GM18499 (cell line): ENCODE data around the gene CCDC88C.
"Not testable (repeated sequence)": the region's sequence is repeated elsewhere in the genome, so short reads cannot be mapped to it uniquely, and the experiment has no call there.

Source experiments
- ATAC-seq: cut with Tn5 transposase; IDR thresholded peaks from one replicate; pipeline ENCODE4 v1.9.1; 2021; ENCODE audit warnings: moderate number of reproducible peaks; ENCODE audit not compliant: insufficient read depth, unreplicated experiment

The CCDC88C gene

GRCh38 chr14:91257328-91258010, 160.2 kb downstream of the CCDC88C start:
- no peak for ATAC-seq

DNA sequence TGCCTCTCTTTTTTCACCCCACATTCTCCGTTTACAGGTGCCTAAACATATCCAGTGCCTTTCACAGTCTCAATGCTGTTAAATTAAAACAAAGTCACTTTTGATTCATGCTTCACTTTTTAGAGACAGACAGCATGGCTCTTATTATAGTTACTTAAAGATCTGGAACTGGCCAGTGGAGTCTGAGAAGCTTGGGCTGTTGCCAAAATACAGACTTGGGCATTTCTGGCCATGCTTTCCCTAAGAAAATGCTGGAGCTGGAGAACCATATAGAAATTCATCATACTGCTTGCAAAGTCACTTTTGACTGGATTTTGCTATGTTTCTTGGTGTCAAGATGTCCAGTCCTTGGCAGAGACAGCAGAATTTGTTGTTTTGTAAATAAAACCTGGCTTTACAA, 161.0 kb downstream of the CCDC88C start:
- ATAC-seq: no peak

- ATAC-seq: no peak
These were observed 162.5 kb downstream of the CCDC88C start for GRCh38 chr14:91255026-91255695.

DNA sequence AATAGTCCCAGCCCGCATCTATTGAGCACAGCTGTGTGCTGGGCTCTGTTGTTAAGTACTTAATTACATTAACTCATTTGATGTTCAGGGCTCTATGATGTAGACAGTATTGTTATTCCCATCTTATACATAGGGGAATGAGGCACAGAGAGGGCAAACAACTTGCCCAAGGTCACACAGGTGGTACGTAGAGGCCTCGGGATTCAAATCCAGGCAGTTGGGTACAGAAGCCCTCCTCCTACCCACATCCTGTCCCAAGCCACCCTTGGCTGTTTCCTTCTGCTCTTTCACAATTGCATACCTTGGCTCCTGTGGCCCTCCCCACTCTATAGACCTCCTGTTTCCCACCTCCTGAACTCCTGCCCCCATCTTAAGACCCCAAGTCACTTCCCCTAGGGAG, 163.2 kb downstream of the CCDC88C start:
- ATAC-seq: no peak

- ATAC-seq: no peak
These were observed 163.8 kb downstream of the CCDC88C start for GRCh38 chr14:91253795-91254323.

DNA sequence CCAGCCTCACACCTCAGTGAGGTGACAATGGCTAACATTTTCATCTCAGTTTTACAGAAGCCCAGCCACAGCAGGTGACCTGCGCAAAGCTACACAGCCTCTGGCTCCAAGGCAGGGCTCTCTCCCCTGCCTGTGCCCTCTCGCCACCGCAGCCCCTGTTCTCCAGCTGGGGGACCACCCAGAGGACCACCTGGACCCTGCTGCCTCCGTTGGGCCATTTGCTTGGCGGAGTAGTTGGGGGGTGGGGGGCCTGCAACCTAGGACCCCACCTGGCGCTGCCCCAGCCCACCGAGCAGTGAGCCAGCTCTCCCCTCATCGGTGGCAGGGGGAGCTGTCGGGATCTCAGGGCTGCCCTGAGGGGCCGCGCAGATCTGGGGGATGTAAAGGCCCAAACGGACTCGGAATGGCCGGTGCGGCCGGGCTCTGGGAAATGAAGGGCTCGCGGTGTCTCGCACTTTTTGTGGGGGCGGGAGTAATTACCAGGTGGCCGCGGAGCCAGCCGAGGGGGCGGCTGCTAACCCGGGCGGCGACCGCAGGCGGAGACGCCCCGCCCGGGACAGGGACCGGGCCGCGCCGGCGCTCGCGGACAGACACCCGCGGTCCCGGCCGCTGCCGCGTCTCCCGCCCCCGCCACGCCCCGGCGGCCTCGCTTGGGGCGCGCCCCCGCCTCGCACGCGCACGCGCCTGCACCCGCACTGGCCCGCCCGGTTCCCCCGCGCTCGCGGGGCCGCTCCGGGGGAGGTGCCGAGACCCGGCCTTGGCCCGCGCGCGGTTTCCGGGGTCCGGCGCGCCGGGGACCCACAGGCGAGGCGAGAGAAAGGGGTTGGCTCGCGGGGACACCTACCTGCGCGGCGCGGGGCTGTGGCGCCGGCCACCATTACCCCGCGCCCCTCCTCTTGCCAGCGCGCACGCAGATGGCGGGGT, 164.5 kb downstream of the CCDC88C start:
- ATAC-seq: no peak

GRCh38 chr14:91250912-91251311, 166.7 kb downstream of the CCDC88C start:
- no peak for ATAC-seq

DNA sequence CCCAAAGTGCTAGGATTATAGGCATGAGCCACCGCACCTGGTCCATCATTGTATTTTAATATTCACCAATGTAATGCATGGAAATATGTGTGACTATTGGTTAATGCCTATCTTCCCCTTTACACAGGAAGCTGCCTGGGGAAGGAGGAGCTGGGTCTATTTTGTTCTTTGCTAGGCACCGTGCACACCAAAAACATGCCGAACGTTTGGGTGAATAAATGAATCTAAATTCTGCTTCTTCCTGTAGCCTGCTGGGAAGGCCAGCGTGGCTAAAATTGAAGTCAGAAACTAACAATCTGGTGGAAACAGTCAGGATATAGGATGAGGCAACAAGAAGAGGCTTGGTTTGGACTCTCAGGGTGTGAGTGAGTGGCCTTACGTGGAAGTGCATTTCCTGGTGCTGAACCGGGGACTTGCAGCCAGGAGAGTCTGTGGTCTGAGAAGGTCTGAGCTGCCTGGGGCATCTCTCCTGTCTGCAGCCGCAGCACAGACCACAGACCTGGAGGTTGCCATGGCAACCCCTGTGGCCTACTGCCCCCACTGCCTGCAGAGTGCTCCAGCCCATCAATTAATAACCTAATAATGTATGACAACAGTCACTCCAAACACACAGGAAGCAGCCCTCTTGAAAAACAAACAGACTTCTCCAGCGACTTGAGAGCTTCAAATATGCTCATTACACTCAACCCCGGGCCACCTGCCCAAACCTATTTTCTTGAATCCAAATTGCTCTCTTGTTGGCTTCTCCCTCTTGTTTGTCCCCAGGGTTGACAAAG, 167.6 kb downstream of the CCDC88C start:
- ATAC-seq: peak; percentile 76

DNA sequence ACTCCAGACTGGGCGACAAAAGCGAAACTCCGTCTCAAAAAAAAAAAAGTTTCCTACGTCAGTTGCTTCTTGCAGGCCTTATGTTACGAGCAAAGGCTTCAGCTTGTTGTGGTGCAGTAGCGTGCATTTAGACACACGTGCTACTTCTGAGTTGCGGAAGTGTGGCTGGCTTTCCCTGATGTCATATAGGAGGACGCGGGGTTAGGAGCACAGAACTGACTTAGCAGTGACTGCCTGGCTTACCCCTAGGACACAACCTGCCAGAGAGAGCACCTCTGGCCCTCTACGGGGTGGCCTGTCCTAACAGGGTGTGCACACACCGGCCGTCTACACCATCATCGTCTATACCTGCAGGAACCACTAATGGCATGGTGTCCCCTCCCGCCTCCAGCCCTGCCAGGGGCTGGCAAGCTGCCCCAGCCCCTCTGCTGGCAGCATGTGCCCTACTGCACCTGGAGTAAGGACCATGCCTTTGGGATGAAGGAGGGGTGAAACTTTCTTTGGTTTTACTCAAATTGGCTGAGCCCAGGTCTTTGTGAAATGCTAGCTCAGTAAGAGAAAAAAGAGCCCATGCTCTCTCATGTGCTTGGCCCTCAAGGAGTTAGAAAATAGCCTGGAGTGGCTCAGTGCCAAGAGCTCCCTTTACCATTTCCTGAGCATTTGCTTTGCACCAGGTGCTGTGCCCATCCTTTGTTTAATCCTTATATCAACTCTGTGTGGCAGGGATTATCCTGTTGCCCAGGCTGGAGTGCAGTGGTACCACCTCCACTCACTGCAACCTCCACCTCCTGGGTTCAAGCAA, 171.4 kb downstream of the CCDC88C start:
- ATAC-seq: no peak

DNA sequence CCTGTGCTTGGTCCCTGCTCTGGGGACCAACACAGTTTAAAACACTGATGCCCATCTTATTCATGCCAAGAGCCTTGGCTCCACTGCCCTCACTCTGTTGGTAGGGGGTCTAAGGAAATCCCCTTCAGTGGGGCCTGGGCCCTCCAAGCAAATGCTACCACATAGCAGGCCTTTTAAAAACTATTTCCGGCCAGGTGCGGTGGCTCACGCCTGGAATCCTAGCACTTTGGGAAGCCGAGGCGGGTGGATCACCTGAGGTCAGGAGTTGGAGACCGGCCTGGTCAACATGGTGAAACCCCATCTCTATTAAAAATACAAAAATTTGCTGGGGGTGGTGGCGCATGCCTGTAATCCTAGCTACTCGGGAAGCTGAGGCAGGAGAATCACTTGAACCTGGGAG, 172.0 kb downstream of the CCDC88C start:
- ATAC-seq: not testable (repeated sequence)

DNA sequence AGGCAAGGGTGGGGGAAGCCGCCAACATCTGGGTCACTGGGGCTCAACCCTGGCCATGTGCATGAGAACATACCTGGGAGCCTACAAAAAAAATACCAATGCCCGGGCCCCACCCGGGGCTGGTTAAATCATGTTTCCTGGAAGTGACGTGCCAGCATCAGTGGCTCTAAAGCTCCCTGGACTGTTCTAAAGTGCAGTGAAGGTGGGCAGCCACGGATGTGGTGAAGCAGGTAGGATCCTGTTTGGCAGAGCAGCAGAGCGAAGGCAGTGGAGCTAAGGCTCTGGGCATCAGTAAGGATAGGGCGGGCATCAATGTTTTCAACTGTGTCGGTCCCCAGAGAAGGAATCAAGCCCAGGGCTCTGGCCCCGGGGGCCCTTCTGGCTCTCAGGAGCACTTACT, 172.6 kb downstream of the CCDC88C start:
- ATAC-seq: no peak

- ATAC-seq: no peak
These were observed 173.1 kb downstream of the CCDC88C start, which contains the start of gene GPR68 for GRCh38 chr14:91244501-91244901. Gene GPR68, minus strand, starts transcription at chr14:91244704. Its CDS starts 9,654 bp downstream, at chr14:91235050.

DNA sequence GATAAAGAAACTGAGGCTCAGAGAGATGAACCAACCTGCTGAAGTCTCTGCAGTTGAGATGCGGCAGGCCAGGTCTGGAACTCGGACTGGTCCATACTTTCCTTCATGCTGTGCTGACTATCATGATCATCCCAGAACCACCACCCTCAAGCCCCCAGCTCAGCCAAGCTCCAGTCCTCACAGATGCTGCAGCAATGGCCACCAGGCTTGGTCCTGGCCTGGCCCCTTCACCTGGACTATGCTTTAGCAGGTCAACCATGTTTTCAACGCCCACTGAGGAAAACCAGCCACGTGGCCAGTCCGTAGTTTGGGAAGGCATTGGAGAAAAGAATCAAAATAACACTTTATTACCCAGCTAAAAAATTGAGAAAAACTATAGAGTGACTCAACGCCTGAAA, 174.5 kb downstream of the CCDC88C start:
- no peak for ATAC-seq

- no peak for ATAC-seq
These were observed 175.0 kb downstream of the CCDC88C start for GRCh38 chr14:91242635-91243034.

GRCh38 chr14:91241863-91242262, 175.8 kb downstream of the CCDC88C start:
- ATAC-seq: peak; percentile 35

DNA sequence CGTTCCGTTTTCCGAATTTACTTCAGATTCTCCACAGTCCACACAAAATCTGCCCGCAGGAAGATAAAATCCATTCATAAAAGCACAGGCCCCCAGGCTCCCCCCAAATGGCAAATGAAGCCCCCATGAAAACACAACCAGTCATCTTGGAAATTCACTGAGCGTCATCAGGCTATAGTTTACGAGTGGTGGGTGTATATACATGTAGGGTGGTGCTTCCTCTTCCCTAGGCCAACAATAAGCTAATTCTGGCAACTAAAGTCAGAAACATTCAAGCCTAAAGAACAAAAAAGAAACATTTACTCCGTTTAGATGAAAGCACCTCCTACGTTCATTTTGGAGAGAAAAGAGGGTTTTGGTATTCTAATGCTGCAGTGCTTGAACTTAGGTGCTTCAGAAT, 179.0 kb downstream of the CCDC88C start:
- ATAC-seq: no peak

- no peak for ATAC-seq
These were observed 179.5 kb downstream of the CCDC88C start for GRCh38 chr14:91238085-91238484.

DNA sequence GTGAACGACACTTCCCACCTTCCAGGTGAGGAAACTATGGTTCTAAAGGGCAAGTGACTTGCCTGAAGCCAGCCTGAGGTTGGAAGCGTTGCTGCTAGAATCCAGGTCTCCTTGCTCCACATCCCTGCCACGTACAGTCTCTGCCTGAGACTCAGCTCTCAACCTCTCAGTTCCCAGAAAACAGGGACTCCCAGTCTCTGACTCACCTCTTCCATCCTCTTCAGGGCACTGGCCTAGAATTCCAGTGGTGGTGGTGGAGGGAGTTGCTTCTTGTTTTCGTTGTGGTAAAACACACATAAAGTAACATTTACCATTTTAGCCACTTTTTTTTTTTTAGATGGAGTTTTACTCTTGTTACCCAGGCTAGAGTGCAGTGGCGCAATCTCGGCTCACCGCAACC, 180.4 kb downstream of the CCDC88C start:
- no peak for ATAC-seq

DNA sequence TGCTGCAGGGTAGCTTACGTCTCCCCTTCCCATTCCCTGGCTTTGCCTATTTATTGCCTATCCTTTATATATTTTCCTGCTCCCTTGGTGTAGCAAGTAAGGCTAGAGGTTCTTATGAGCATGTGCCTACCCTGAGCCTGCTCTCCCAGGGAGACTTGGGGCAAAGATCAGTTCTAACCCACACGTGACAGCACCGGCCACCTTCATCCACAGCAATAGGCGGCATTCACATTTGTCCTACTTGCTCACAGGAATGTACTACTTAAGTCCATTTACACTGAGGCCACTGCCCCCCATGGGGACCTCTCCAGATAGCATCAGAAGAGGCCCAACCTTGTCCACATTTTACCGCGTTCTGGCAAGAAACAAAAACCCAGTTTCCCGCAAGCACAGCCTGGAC, 181.8 kb downstream of the CCDC88C start:
- ATAC-seq: no peak
